Heart left ventricle (tissue), 13 donors: ENCODE measurements around the gene STAB1.

ENCODE experiments used
- POLR2A ChIP-seq, 2 donors: fragments of 450-650 bp; IDR thresholded peaks; one replicate each; pipeline ENCODE4 v1.6.1; 2017; ENCODE audit warnings: antibody characterized with exemption in 2 of 2, mild to moderate bottlenecking in 2 of 2, moderate library complexity in 2 of 2
- TF ChIP-seq, protein P1 (sequence below), 12 donors: fragments of 200-600 bp; sonication (generic) in 4 of 12; IDR thresholded peaks; one replicate each; pipeline versions ENCODE4 v1.5.0 to v1.8.0; 2018 to 2022; ENCODE audit warnings: antibody characterized with exemption in 12 of 12, mild to moderate bottlenecking in 5 of 12
- donor health status: ischemic (EF 13 %, LVEDD 7.1; RV severe dilation, severe dysfunction).
- donor health status: DM: no; HTN: yes; CAD: no.
- donor health status: DM: no; HTN: no; CAD: no.
- donor health status: ischemic (EF 25% LVEDD 6.9; RV normal size, moderate dysfunction).
- donor health status: ischemic (EF 25% LVEDD 5.7; RV mildly dilated, moderate dysfunction).
- donor health status: ischemic (EF 35%, LVEDD 5.7; RV mildly dilated, moderate dysfunction).
- donor health status: nonischemic (EF 11% LVEDD 7.7; RV severe dilation, severe dysfunction).
- donor health status: DM: yes; HTN: yes; CAD: no.
- donor health status: PGD.
- donor health status: ischemic (EF 29% LVEDD 5.4; RV normal size, mild dysfunction).
- donor health status: nonischemic (EF 23%, LVEDD 6.1; RV moderate dilation, normal function).

DNA sequence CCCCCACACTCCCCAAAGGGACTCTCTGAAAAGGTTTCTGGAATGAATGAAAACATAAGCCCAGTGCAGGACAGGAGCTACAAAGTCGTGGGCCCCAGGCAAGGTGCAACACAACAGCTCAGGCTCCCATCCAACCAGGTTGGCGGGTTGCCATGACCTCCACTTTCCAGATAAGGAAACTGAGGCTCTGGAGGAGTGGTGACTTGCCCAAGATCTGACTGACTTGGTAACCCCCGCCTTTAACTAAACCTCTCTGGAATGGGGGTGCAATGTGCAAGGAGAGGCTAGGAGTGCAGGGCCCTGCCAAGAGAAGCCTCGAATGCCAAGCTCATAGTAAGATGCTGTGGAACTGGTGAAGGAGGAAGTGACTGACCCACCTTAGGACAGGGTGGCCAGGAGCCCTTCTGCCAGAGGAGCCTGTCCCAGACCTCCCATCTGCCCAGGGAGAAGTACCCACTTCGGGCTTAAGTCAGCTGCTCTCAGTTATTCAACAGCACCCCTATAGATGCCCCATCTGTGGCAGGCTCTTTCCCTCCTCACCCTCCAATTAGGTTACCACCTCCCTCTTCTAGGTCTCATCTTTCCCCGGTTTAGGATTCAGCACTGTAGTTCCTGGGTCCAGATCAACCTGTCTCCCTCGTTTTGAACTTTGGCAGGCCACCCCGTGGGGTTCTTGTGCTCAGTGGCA, 40.7 kb upstream of the STAB1 start:
- TF ChIP-seq, protein P1, sequence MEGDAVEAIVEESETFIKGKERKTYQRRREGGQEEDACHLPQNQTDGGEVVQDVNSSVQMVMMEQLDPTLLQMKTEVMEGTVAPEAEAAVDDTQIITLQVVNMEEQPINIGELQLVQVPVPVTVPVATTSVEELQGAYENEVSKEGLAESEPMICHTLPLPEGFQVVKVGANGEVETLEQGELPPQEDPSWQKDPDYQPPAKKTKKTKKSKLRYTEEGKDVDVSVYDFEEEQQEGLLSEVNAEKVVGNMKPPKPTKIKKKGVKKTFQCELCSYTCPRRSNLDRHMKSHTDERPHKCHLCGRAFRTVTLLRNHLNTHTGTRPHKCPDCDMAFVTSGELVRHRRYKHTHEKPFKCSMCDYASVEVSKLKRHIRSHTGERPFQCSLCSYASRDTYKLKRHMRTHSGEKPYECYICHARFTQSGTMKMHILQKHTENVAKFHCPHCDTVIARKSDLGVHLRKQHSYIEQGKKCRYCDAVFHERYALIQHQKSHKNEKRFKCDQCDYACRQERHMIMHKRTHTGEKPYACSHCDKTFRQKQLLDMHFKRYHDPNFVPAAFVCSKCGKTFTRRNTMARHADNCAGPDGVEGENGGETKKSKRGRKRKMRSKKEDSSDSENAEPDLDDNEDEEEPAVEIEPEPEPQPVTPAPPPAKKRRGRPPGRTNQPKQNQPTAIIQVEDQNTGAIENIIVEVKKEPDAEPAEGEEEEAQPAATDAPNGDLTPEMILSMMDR (IDR thresholded peaks at IDR 0.05): no peak
- TF ChIP-seq POLR2A (IDR thresholded peaks at IDR 0.05): no peak
